IMR-90 (cell line): Measurements from ENCODE around the gene GBX2. TPM values are rescaled to one million over a fixed set of nuclear protein-coding genes. Genes with fewer than 3 reads are reported as not detected.

Source experiments
- FOS ChIP-seq: fragments of 150-350 bp; IDR thresholded peaks from 2 replicates; pipeline ENCODE4 v1.6.1; 2016; ENCODE audit warnings: low read depth, low read length
- MAZ ChIP-seq: IDR thresholded peaks from 2 replicates; pipeline ENCODE4 v1.6.1; 2012; ENCODE audit warnings: low read depth, mild to moderate bottlenecking, low read length, improper control_type of control experiment, moderate library complexity, borderline replicate concordance
- POLR2A ChIP-seq: IDR thresholded peaks from 2 replicates; pipeline ENCODE4 v1.6.1; 2012; ENCODE audit warnings: mild to moderate bottlenecking, low read depth, low read length
- RCOR1 ChIP-seq: IDR thresholded peaks from 2 replicates; pipeline ENCODE4 v1.6.1; 2012; ENCODE audit warnings: mild to moderate bottlenecking, low read length, improper control_type of control experiment; ENCODE audit not compliant: insufficient replicate concordance
- polyA plus RNA-seq, 3 experiments: library from polyadenylated mRNA; depleted of rRNA; stranded (reverse); fragments of >200 nt; gene quantifications; 2 replicates each; pipeline ENCODE4 v1.2.3, GENCODE V29; 2012; ENCODE audit warnings: low replicate concordance in 1 of 3
- total RNA-seq: library from RNA; depleted of rRNA; stranded (reverse); fragments of >200 nt; gene quantifications from 2 replicates; pipeline ENCODE4 v1.2.3, GENCODE V29; 2012
- TF ChIP-seq, protein P1 (sequence below): fragments of 150-350 bp; IDR thresholded peaks from 2 replicates; pipeline ENCODE4 v1.6.1; 2016; ENCODE audit warnings: low read depth, mild to moderate bottlenecking, low read length, moderate library complexity, borderline replicate concordance

Gene GBX2
- total and polyA plus RNA-seq, 2 of the 4 experiments (the other 2 are of a cell fraction), result 0.10 TPM; not detected in 1

DNA sequence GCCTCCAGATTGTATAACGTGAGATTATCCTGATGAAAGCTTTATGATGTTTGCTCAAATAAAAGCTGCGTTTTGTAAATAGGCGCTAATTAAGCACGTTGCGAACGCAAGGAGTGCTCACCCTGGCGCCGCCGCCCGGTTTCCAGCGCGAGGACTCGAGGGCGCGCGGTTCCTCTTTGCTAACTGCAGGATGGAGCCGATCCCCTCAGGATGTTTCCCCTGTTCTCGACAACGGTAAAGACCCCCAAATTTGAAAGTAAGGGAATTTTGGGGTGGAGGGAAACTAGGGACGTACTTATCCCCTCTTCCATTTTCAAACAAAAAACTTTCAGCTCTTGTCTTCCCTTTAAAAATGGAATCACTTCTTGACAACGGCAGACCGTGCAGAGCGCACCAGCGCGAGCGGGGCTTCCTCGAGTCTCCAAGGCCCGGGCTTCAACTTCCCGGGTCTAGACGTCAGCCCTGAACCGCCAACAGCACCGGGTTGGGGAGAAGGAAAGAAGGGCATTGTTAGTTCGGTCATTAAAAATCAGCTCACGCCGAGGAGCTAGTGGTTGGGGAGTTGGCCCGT lies 1.1 kb upstream of the GBX2 start (continued):
- TF ChIP-seq FOS (no peak), RCOR1 (no peak), MAZ (no peak), POLR2A (no peak)
- TF ChIP-seq, protein P1, sequence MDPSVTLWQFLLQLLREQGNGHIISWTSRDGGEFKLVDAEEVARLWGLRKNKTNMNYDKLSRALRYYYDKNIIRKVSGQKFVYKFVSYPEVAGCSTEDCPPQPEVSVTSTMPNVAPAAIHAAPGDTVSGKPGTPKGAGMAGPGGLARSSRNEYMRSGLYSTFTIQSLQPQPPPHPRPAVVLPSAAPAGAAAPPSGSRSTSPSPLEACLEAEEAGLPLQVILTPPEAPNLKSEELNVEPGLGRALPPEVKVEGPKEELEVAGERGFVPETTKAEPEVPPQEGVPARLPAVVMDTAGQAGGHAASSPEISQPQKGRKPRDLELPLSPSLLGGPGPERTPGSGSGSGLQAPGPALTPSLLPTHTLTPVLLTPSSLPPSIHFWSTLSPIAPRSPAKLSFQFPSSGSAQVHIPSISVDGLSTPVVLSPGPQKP, result no peak
